ENCODE measurements around the gene CCDC106.

GRCh38 chr19:55684946-55685681, 37.1 kb downstream of the CCDC106 start:
- TF ChIP-seq CTCF (conservative IDR thresholded peaks at IDR 0.05; ENCODE audit: low read depth, low read length) (no peak), EZH2phosphoT487 (IDR thresholded peaks at IDR 0.05; ENCODE audit: borderline replicate concordance, low read length) (no peak), EZH2 (IDR thresholded peaks at IDR 0.05; ENCODE audit: low read length, unreplicated experiment) (no peak)
